IMR-90 (cell line): ENCODE results near the gene CFHR2.
"Not testable (repeated sequence)": the region's sequence is repeated elsewhere in the genome, so short reads cannot be mapped to it uniquely, and the experiment has no call there.

ENCODE experiments used
- CHD1 ChIP-seq: IDR thresholded peaks from 2 replicates; pipeline ENCODE4 v1.6.1; 2012; ENCODE audit warnings: low read depth, low read length, improper control_type of control experiment
- FOS ChIP-seq: fragments of 150-350 bp; IDR thresholded peaks from 2 replicates; pipeline ENCODE4 v1.6.1; 2016; ENCODE audit warnings: low read depth, low read length
- MAFK ChIP-seq: IDR thresholded peaks from 2 replicates; pipeline ENCODE4 v1.6.1; 2012; ENCODE audit warnings: low read depth, low read length, improper control_type of control experiment
- MXI1 ChIP-seq: IDR thresholded peaks from 2 replicates; pipeline ENCODE4 v1.6.1; 2012; ENCODE audit warnings: low read depth, mild to moderate bottlenecking, low read length, moderate library complexity, borderline replicate concordance
- POLR2A ChIP-seq: IDR thresholded peaks from 2 replicates; pipeline ENCODE4 v1.6.1; 2012; ENCODE audit warnings: mild to moderate bottlenecking, low read depth, low read length
- RAD21 ChIP-seq: IDR thresholded peaks from 2 replicates; pipeline ENCODE4 v1.6.1; 2012; ENCODE audit warnings: low read length, improper control_type of control experiment
- RCOR1 ChIP-seq: IDR thresholded peaks from 2 replicates; pipeline ENCODE4 v1.6.1; 2012; ENCODE audit warnings: mild to moderate bottlenecking, low read length, improper control_type of control experiment; ENCODE audit not compliant: insufficient replicate concordance
- RFX5 ChIP-seq: IDR thresholded peaks from 2 replicates; pipeline ENCODE4 v1.8.0; 2012; ENCODE audit warnings: low read depth, mild to moderate bottlenecking, low read length, moderate library complexity
- SMC3 ChIP-seq: fragments of 150-350 bp; IDR thresholded peaks from 2 replicates; pipeline ENCODE4 v1.6.1; 2016; ENCODE audit warnings: low read depth, mild to moderate bottlenecking, antibody characterized with exemption, low read length, moderate library complexity
- TF ChIP-seq, protein P1 (sequence below): conservative IDR thresholded peaks from 2 replicates; pipeline ENCODE4 v1.5.1; 2012; ENCODE audit warnings: mild to moderate bottlenecking, low read depth, low read length, improper control_type of control experiment
- TF ChIP-seq, protein P2 (sequence below): fragments of 150-350 bp; IDR thresholded peaks from 2 replicates; pipeline ENCODE4 v1.6.1; 2017; ENCODE audit warnings: mild to moderate bottlenecking, antibody characterized with exemption, low read length, low read depth
- TF ChIP-seq, protein P3 (sequence below): fragments of 150-350 bp; IDR thresholded peaks from 2 replicates; pipeline ENCODE4 v1.6.1; 2016; ENCODE audit warnings: low read depth, mild to moderate bottlenecking, low read length, moderate library complexity, borderline replicate concordance

DNA sequence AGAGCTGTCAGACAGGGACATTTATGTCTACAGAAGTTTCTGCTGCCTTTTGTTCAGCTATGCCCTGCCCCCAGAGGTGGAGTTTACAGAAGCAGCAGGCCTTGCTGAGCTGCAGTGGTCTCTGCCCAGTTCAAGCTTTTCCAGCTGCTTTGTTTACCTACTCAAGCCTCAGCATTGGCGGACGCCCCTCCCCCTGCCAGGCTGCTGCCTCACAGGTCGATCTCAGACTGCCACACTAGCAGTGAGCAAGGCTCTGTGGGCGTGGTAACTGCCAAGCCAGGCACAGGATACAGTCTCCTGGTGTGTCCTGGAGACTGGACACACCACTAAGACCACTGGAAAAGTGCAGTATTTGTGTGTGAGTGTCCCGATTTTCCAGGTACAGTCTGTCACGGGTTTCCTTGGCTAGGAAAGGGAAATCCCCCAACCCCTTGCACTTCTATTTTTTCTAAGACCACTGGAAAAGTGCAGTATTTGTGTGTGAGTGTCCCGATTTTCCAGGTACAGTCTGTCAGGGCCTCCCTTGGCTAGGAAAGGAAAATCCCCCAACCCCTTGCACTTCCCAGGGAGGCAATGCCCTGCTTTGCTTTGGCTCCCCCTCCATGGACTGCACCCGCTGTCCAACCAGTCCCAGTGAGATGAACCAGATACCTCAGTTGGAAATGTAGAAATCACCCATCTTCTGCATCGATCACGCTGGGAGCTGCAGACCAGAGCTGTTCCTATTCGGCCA, 48.5 kb downstream of the CFHR2 start:
- TF ChIP-seq POLR2A, RFX5, MAFK, SMC3, RAD21, FOS, CHD1, MXI1, RCOR1: not testable (repeated sequence)
- TF ChIP-seq, protein P1, sequence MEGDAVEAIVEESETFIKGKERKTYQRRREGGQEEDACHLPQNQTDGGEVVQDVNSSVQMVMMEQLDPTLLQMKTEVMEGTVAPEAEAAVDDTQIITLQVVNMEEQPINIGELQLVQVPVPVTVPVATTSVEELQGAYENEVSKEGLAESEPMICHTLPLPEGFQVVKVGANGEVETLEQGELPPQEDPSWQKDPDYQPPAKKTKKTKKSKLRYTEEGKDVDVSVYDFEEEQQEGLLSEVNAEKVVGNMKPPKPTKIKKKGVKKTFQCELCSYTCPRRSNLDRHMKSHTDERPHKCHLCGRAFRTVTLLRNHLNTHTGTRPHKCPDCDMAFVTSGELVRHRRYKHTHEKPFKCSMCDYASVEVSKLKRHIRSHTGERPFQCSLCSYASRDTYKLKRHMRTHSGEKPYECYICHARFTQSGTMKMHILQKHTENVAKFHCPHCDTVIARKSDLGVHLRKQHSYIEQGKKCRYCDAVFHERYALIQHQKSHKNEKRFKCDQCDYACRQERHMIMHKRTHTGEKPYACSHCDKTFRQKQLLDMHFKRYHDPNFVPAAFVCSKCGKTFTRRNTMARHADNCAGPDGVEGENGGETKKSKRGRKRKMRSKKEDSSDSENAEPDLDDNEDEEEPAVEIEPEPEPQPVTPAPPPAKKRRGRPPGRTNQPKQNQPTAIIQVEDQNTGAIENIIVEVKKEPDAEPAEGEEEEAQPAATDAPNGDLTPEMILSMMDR = not testable (repeated sequence)
- TF ChIP-seq, protein P2, sequence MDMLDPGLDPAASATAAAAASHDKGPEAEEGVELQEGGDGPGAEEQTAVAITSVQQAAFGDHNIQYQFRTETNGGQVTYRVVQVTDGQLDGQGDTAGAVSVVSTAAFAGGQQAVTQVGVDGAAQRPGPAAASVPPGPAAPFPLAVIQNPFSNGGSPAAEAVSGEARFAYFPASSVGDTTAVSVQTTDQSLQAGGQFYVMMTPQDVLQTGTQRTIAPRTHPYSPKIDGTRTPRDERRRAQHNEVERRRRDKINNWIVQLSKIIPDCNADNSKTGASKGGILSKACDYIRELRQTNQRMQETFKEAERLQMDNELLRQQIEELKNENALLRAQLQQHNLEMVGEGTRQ = not testable (repeated sequence)
- TF ChIP-seq, protein P3, sequence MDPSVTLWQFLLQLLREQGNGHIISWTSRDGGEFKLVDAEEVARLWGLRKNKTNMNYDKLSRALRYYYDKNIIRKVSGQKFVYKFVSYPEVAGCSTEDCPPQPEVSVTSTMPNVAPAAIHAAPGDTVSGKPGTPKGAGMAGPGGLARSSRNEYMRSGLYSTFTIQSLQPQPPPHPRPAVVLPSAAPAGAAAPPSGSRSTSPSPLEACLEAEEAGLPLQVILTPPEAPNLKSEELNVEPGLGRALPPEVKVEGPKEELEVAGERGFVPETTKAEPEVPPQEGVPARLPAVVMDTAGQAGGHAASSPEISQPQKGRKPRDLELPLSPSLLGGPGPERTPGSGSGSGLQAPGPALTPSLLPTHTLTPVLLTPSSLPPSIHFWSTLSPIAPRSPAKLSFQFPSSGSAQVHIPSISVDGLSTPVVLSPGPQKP = not testable (repeated sequence)
